ENCODE measurements around the gene LPAR2.

LPAR2 gene

GRCh38 chr19:19635313-19635702, 7.3 kb upstream of the LPAR2 start:
- Histone ChIP-seq H3K36me3 (no peaks in the 10 kb centered on the region), H3K27me3 (no peaks in the 10 kb centered on the region)
- DNase-seq: no peak

GRCh38 chr19:19634516-19635312, 6.7 kb upstream of the LPAR2 start:
- DNase-seq: no peak
- H3K27me3 ChIP-seq: no peaks in the 10 kb centered on the region
- no peaks in the 10 kb centered on the region for H3K9me3 ChIP-seq
- H3K4me3 ChIP-seq (ENCODE audit: low read depth, low read length): no peak overlapping the region
- H3K4me1 ChIP-seq: no peaks in the 10 kb centered on the region
- no peak for TF ChIP-seq CTCF (IDR thresholded peaks at IDR 0.05; ENCODE audit: low read depth, low read length)
- H3K36me3 ChIP-seq: no peaks in the 10 kb centered on the region

More at GRCh38 chr19:19635313-19635702, 7.3 kb upstream of the LPAR2 start:
- no peaks in the 10 kb centered on the region for H3K9me3 ChIP-seq
- no peak for TF ChIP-seq CTCF (IDR thresholded peaks at IDR 0.05; ENCODE audit: low read depth, low read length)
- H3K4me1 ChIP-seq: no peaks in the 10 kb centered on the region
- H3K4me3 ChIP-seq (ENCODE audit: low read depth, low read length): no peak overlapping the region

GRCh38 chr19:19633711-19634515, 5.9 kb upstream of the LPAR2 start:
- no peak for DNase-seq
- Histone ChIP-seq H3K4me3 (ENCODE audit: low read depth, low read length) (no peak overlapping the region), H3K4me1 (no peaks in the 10 kb centered on the region), H3K36me3 (no peaks in the 10 kb centered on the region), H3K9me3 (no peaks in the 10 kb centered on the region), H3K27me3 (no peaks in the 10 kb centered on the region)
- no peak for TF ChIP-seq CTCF (IDR thresholded peaks at IDR 0.05; ENCODE audit: low read depth, low read length)

GRCh38 chr19:19632661-19633060, 4.6 kb upstream of the LPAR2 start:
- DNase-seq: no peak
- Histone ChIP-seq H3K4me1 (no peaks in the 10 kb centered on the region), H3K9me3 (no peaks in the 10 kb centered on the region; the same call in 1 of the 2 replicates), H3K4me3 (ENCODE audit: low read depth, low read length) (no peak overlapping the region), H3K27me3 (peaks cover 6% of the 10 kb centered on the region), H3K36me3 (no peaks in the 10 kb centered on the region)
- TF ChIP-seq CTCF (IDR thresholded peaks at IDR 0.05; ENCODE audit: low read depth, low read length): no peak

- H3K4me1 ChIP-seq: no peaks in the 10 kb centered on the region
- no peak for TF ChIP-seq CTCF (IDR thresholded peaks at IDR 0.05; ENCODE audit: low read depth, low read length)
- peaks cover 11% of the 10 kb centered on the region for H3K27me3 ChIP-seq
- H3K36me3 ChIP-seq: no peaks in the 10 kb centered on the region
- no peak for DNase-seq
- H3K9me3 ChIP-seq: no peaks in the 10 kb centered on the region; the same call in 1 of the 2 replicates
- no peak overlapping the region for H3K4me3 ChIP-seq (ENCODE audit: low read depth, low read length)
Observed at GRCh38 chr19:19631346-19631745, 3.3 kb upstream of the LPAR2 start.

GRCh38 chr19:19630426-19630825, 2.4 kb upstream of the LPAR2 start:
- DNase-seq: no peak
- no peaks in the 10 kb centered on the region for H3K36me3 ChIP-seq
- peaks cover 11% of the 10 kb centered on the region for H3K27me3 ChIP-seq
- H3K4me3 ChIP-seq (ENCODE audit: low read depth, low read length): no peak overlapping the region
- no peaks in the 10 kb centered on the region for H3K4me1 ChIP-seq
- TF ChIP-seq CTCF (IDR thresholded peaks at IDR 0.05; ENCODE audit: low read depth, low read length): no peak
- H3K9me3 ChIP-seq: no peaks in the 10 kb centered on the region; the same call in 1 of the 2 replicates

All from BE2C (cell line).